ENCODE measurements around the gene LMAN1L.

GRCh38 chr15:74800559-74801094 lies 12.0 kb upstream of the LMAN1L start:
- TF ChIP-seq CTCF (conservative IDR thresholded peaks at IDR 0.05; ENCODE audit: low read length) (no peak), EZH2phosphoT487 (IDR thresholded peaks at IDR 0.05; ENCODE audit: borderline replicate concordance, low read depth, low read length) (no peak)
